H9 (cell line): Measurements from ENCODE around the gene LAMC3. TPM values are rescaled to one million over a fixed set of nuclear protein-coding genes. Genes with fewer than 3 reads are reported as not detected.

Experiments used
- DNase-seq: peaks from one replicate; pipeline ENCODE4 v3.0.0-alpha.2; 2017
- H2AFZ ChIP-seq: one replicate; pipeline ENCODE4 v1.6.1; 2013; ENCODE audit warnings: mild to moderate bottlenecking, low read length, control low read depth, moderate library complexity
- H2AK5ac ChIP-seq: 2 replicates; pipeline ENCODE4 v1.6.1; 2013; ENCODE audit warnings: low read length, control low read depth, mixed read lengths; ENCODE audit not compliant: insufficient read length
- H2BK120ac ChIP-seq: one replicate; pipeline ENCODE4 v1.6.1; 2013; ENCODE audit warnings: low read depth, mild to moderate bottlenecking, low read length, control low read depth, inconsistent platforms; ENCODE audit not compliant: poor library complexity, severe bottlenecking
- H2BK12ac ChIP-seq: 2 replicates; pipeline ENCODE4 v1.6.1; 2013; ENCODE audit warnings: low read length, control low read depth, mixed read lengths, low read depth; ENCODE audit not compliant: insufficient read length
- H2BK15ac ChIP-seq: 2 replicates; pipeline ENCODE4 v1.6.1; 2013; ENCODE audit warnings: low read depth, low read length, control low read depth
- H2BK20ac ChIP-seq: one replicate; pipeline ENCODE4 v1.6.1; 2013; ENCODE audit warnings: low read depth, mild to moderate bottlenecking, low read length, control low read depth, inconsistent platforms; ENCODE audit not compliant: poor library complexity, severe bottlenecking
- H2BK5ac ChIP-seq: 2 replicates; pipeline ENCODE4 v1.6.1; 2013; ENCODE audit warnings: low read length, control low read depth, mixed read lengths; ENCODE audit not compliant: insufficient read length
- H3K14ac ChIP-seq: 2 replicates; pipeline ENCODE4 v1.6.1; 2013; ENCODE audit warnings: low read length, control low read depth; ENCODE audit not compliant: insufficient read depth
- H3K18ac ChIP-seq: 2 replicates; pipeline ENCODE4 v1.6.1; 2013; ENCODE audit warnings: low read depth, mild to moderate bottlenecking, mixed read lengths, low read length, control low read depth; ENCODE audit not compliant: insufficient read length
- H3K23ac ChIP-seq: 2 replicates; pipeline ENCODE4 v1.6.1; 2013; ENCODE audit warnings: low read length, control low read depth, mixed read lengths, low read depth; ENCODE audit not compliant: insufficient read length
- H3K23me2 ChIP-seq: 2 replicates; pipeline ENCODE4 v1.6.1; 2013; ENCODE audit warnings: low read depth, mild to moderate bottlenecking, mixed read lengths, low read length, control low read depth; ENCODE audit not compliant: insufficient read length, poor library complexity, severe bottlenecking
- H3K27ac ChIP-seq: 2 replicates; pipeline ENCODE4 v1.5.1; 2013; ENCODE audit warnings: low read length, control low read depth, mixed read lengths, low read depth; ENCODE audit not compliant: insufficient read length
- H3K27me3 ChIP-seq: 2 replicates; pipeline ENCODE4 v1.6.1; 2013; ENCODE audit warnings: low read length, control low read depth, inconsistent platforms; ENCODE audit not compliant: insufficient read depth
- H3K4ac ChIP-seq: 2 replicates; pipeline ENCODE4 v1.6.1; 2013; ENCODE audit warnings: low read depth, mild to moderate bottlenecking, control low read depth, inconsistent platforms, low read length, moderate library complexity
- H3K4me1 ChIP-seq: 2 replicates; pipeline ENCODE4 v1.6.1; 2013; ENCODE audit warnings: low read length, control low read depth, inconsistent platforms; ENCODE audit not compliant: insufficient read depth
- H3K4me2 ChIP-seq: 2 replicates; pipeline ENCODE4 v1.6.1; 2013; ENCODE audit warnings: low read length, control low read depth, mixed read lengths; ENCODE audit not compliant: insufficient read length, insufficient read depth
- H3K56ac ChIP-seq: 2 replicates; pipeline ENCODE4 v1.6.1; 2013; ENCODE audit warnings: low read depth, mild to moderate bottlenecking, mixed read lengths, low read length, control low read depth; ENCODE audit not compliant: insufficient read length
- H3K79me1 ChIP-seq: 2 replicates; pipeline ENCODE4 v1.6.1; 2013; ENCODE audit warnings: low read depth, mild to moderate bottlenecking, moderate library complexity, low read length, control low read depth, inconsistent platforms; ENCODE audit not compliant: insufficient read depth, poor library complexity, severe bottlenecking
- H3K79me2 ChIP-seq: 2 replicates; pipeline ENCODE4 v1.6.1; 2013; ENCODE audit warnings: low read length, control low read depth, inconsistent platforms; ENCODE audit not compliant: insufficient read depth
- H3K9ac ChIP-seq: 2 replicates; pipeline ENCODE4 v1.6.1; 2013; ENCODE audit warnings: low read length, control low read depth, mixed read lengths; ENCODE audit not compliant: insufficient read length; ENCODE audit errors: extremely low read depth
- H3K9me3 ChIP-seq: one replicate; pipeline ENCODE4 v1.6.1; 2013; ENCODE audit warnings: low read depth, low read length, inconsistent platforms; ENCODE audit not compliant: control insufficient read depth
- H3T11ph ChIP-seq: one replicate; pipeline ENCODE4 v1.6.1; 2013; ENCODE audit warnings: mild to moderate bottlenecking, low read length, control low read depth, inconsistent platforms
- H4K20me1 ChIP-seq: one replicate; pipeline ENCODE4 v1.6.1; 2013; ENCODE audit not compliant: control insufficient read depth, insufficient read length, insufficient read depth
- H4K5ac ChIP-seq: 2 replicates; pipeline ENCODE4 v1.6.1; 2013; ENCODE audit warnings: low read depth, mild to moderate bottlenecking, mixed read lengths, low read length, control low read depth; ENCODE audit not compliant: insufficient read length
- H4K8ac ChIP-seq: replicated peaks from 2 replicates; pipeline ENCODE4 v1.6.1; 2013; ENCODE audit warnings: low read length, control low read depth, mixed read lengths, low read depth; ENCODE audit not compliant: insufficient read length
- H4K91ac ChIP-seq: 2 replicates; pipeline ENCODE4 v1.6.1; 2013; ENCODE audit warnings: low read depth, mild to moderate bottlenecking, moderate library complexity, mixed read lengths, low read length, control low read depth; ENCODE audit not compliant: insufficient read length
- H3K27ac Mint-ChIP-seq, 3 experiments: 2 replicates in 2 of 3; 3 replicates in 1 of 3; pipeline ENCODE4 v1.8.0; 2020 to 2021; ENCODE audit warnings: mixed read lengths in 3 of 3, mild to moderate bottlenecking in 1 of 3, moderate library complexity in 1 of 3
- H3K27me3 Mint-ChIP-seq: 2 replicates; pipeline ENCODE4 v1.8.0; 2021; ENCODE audit warnings: low read depth, mild to moderate bottlenecking, moderate library complexity, mixed read lengths
- H3K36me3 Mint-ChIP-seq, 3 experiments: 2 replicates in 2 of 3; 3 replicates in 1 of 3; pipeline ENCODE4 v1.8.0; 2020 to 2021; ENCODE audit warnings: low read depth in 3 of 3, mixed read lengths in 3 of 3; ENCODE audit not compliant: insufficient read depth in 1 of 3
- H3K4me1 Mint-ChIP-seq, 2 experiments: 2 replicates each; pipeline ENCODE4 v1.8.0; 2020; ENCODE audit warnings: mixed read lengths in 2 of 2
- H3K4me3 Mint-ChIP-seq, 2 experiments: 2 replicates in 1 of 2; 3 replicates in 1 of 2; pipeline ENCODE4 v1.8.0; 2020 to 2021; ENCODE audit warnings: mild to moderate bottlenecking in 2 of 2, mixed read lengths in 2 of 2, moderate library complexity in 1 of 2
- H3K9me3 Mint-ChIP-seq, 2 experiments: 2 replicates in 1 of 2; 3 replicates in 1 of 2; pipeline ENCODE4 v1.8.0; 2020; ENCODE audit warnings: mild to moderate bottlenecking in 2 of 2, mixed read lengths in 2 of 2, moderate library complexity in 1 of 2
- CTCF ChIP-seq: fragments of 200-600 bp; sonication (generic); conservative IDR thresholded peaks from 3 replicates; pipeline ENCODE4 v1.8.0; 2021; ENCODE audit warnings: antibody characterized with exemption, mild to moderate bottlenecking
- WGBS: extraction: QIAGEN DNeasy Blood & Tissue Kit; methylation state at CpG from one replicate; pipeline ENCODE4 v1.1.7; 2013; ENCODE audit warnings: missing lambda C conversion rate, low lambda C conversion rate, mixed read lengths; ENCODE audit not compliant: insufficient read length; ENCODE audit errors: extremely low coverage; 5-methylcytosine and 5-hydroxymethylcytosine counted together
- total RNA-seq: library from RNA; stranded (reverse); gene quantifications from 2 replicates; pipeline ENCODE4 v1.2.1, GENCODE V29; 2021

The LAMC3 gene
- total RNA-seq, 1 experiment from 2014 or later, result 21.7 TPM

GRCh38 chr9:131015876-131016397 is 7.0 kb downstream of the LAMC3 start:
- no peak overlapping the region for H2AFZ ChIP-seq
- no peaks in the 10 kb centered on the region for H3K27me3 ChIP-seq
- H3K4me1 Mint-ChIP-seq, result peaks cover 31 to 46% of the 10 kb centered on the region in 2 experiments
- no peak overlapping the region for H3K27ac Mint-ChIP-seq
- no peaks in the 10 kb centered on the region for H3K79me1 ChIP-seq
- H2AK5ac ChIP-seq, result no peak overlapping the region
- TF ChIP-seq CTCF, result no peak
- no peak overlapping the region for H3K27ac ChIP-seq
- no peak overlapping the region for H3K56ac ChIP-seq
- no peak overlapping the region for H4K91ac ChIP-seq
- H3K79me2 ChIP-seq, result no peaks in the 10 kb centered on the region
- H2BK120ac ChIP-seq, result no peak overlapping the region
- no peak overlapping the region for H2BK15ac ChIP-seq
- H3K4me2 ChIP-seq, result no peak overlapping the region
- peaks cover 7% of the 10 kb centered on the region; the same call in 1 of the 2 replicates for H3K4me1 ChIP-seq
- no peak for DNase-seq
- peaks cover 0 to 7% (median 3%) of the 10 kb centered on the region in 3 experiments; a peak in 4 of 7 replicates for H3K36me3 Mint-ChIP-seq
- H3K9me3 ChIP-seq, result no peaks in the 10 kb centered on the region
- no peaks in the 10 kb centered on the region for H4K20me1 ChIP-seq
- no peak overlapping the region for H3T11ph ChIP-seq
- no peak overlapping the region for H3K23ac ChIP-seq
- no CpG with 5 or more reads among the region's 6 CpGs for WGBS
- H2BK12ac ChIP-seq, result no peak overlapping the region
- no peaks in the 10 kb centered on the region for H3K27me3 Mint-ChIP-seq
- no peak overlapping the region for H4K8ac ChIP-seq
- no peak overlapping the region for H3K9ac ChIP-seq
- no peak overlapping the region for H2BK20ac ChIP-seq
- no peak overlapping the region for H4K5ac ChIP-seq
- H3K4ac ChIP-seq, result no peak overlapping the region
- H3K23me2 ChIP-seq, result no peaks in the 10 kb centered on the region
- no peak overlapping the region for H3K14ac ChIP-seq
- H3K9me3 Mint-ChIP-seq, result no peaks in the 10 kb centered on the region; a peak in 1 of 5 replicates
- no peak overlapping the region for H3K18ac ChIP-seq
- no peak overlapping the region; a peak in 1 of 5 replicates for H3K4me3 Mint-ChIP-seq
- H2BK5ac ChIP-seq, result no peak overlapping the region
